Hepatocyte (in vitro differentiated cells): ENCODE data around the gene CDHR3. TPM values are rescaled to one million over a fixed set of nuclear protein-coding genes. Genes with fewer than 3 reads are reported as not detected.

Experiments
- DNase-seq: peaks from one replicate; pipeline ENCODE4 v3.0.0-alpha.2; 2016; ENCODE audit warnings: low spot score
- H2AFZ ChIP-seq: fragments of 200-600 bp; sonication (generic); 2 replicates; pipeline ENCODE4 v1.6.0; 2016; ENCODE audit warnings: antibody characterized with exemption, mild to moderate bottlenecking
- H3K27ac ChIP-seq: fragments of 200-600 bp; sonication (generic); 2 replicates; pipeline ENCODE4 v1.5.1; 2016; ENCODE audit warnings: mild to moderate bottlenecking
- H3K27me3 ChIP-seq: fragments of 200-600 bp; sonication (generic); 2 replicates; pipeline ENCODE4 v1.6.1; 2016
- H3K36me3 ChIP-seq: fragments of 200-600 bp; sonication (generic); replicated peaks from 2 replicates; pipeline ENCODE4 v1.5.1; 2016; ENCODE audit warnings: low read depth; ENCODE audit not compliant: insufficient read depth
- H3K4me1 ChIP-seq: fragments of 200-600 bp; sonication (generic); 2 replicates; pipeline ENCODE4 v1.5.1; 2016; ENCODE audit warnings: mild to moderate bottlenecking, moderate library complexity; ENCODE audit not compliant: insufficient read depth
- H3K4me2 ChIP-seq: fragments of 200-600 bp; sonication (generic); 2 replicates; pipeline ENCODE4 v1.6.0; 2016
- H3K4me3 ChIP-seq: fragments of 200-600 bp; sonication (generic); 2 replicates; pipeline ENCODE4 v1.5.1; 2016; ENCODE audit warnings: mild to moderate bottlenecking
- H3K79me2 ChIP-seq: fragments of 200-600 bp; sonication (generic); 2 replicates; pipeline ENCODE4 v1.6.0; 2017; ENCODE audit warnings: mild to moderate bottlenecking
- H3K9me2 ChIP-seq: fragments of 200-600 bp; sonication (generic); replicated peaks from 2 replicates; pipeline ENCODE4 v1.6.0; 2017; ENCODE audit warnings: mild to moderate bottlenecking; ENCODE audit not compliant: insufficient read depth
- H3K9me3 ChIP-seq: fragments of 200-600 bp; sonication (generic); 2 replicates; pipeline ENCODE4 v1.5.1; 2016; ENCODE audit warnings: low read depth, mild to moderate bottlenecking
- H4K20me1 ChIP-seq: fragments of 200-600 bp; sonication (generic); 2 replicates; pipeline ENCODE4 v1.6.0; 2016; ENCODE audit warnings: mild to moderate bottlenecking; ENCODE audit not compliant: insufficient read depth, poor library complexity, severe bottlenecking
- CTCF ChIP-seq: fragments of 200-600 bp; sonication (generic); IDR thresholded peaks from 2 replicates; pipeline ENCODE4 v1.5.1; 2016; ENCODE audit warnings: antibody characterized with exemption, mild to moderate bottlenecking; ENCODE audit not compliant: poor library complexity
- EZH2 ChIP-seq: fragments of 200-600 bp; sonication (generic); IDR thresholded peaks from 2 replicates; pipeline ENCODE4 v1.6.1; 2016; ENCODE audit warnings: antibody characterized with exemption, mild to moderate bottlenecking, borderline replicate concordance
- EZH2phosphoT487 ChIP-seq: fragments of 200-600 bp; sonication (generic); IDR thresholded peaks from one replicate; pipeline ENCODE4 v1.6.1; 2018; ENCODE audit warnings: antibody characterized with exemption, mild to moderate bottlenecking, low read depth, moderate library complexity; ENCODE audit not compliant: unreplicated experiment, severe bottlenecking
- WGBS: methylation state at CpG from one replicate; pipeline ENCODE4 v1.1.6; 2016; ENCODE audit warnings: low lambda C conversion rate; ENCODE audit errors: missing lambda C conversion rate; 5-methylcytosine and 5-hydroxymethylcytosine counted together
- polyA plus RNA-seq: library from polyadenylated mRNA; unstranded; fragments of >200 nt; fragmentation: Nextera tagmentation; extraction: Ambion mirVana; gene quantifications from 2 replicates; pipeline ENCODE4 v1.2.1, GENCODE V29; 2016
- total RNA-seq: library from RNA; depleted of rRNA; stranded (reverse); fragments of >200 nt; gene quantifications from 2 replicates; pipeline ENCODE4 v1.2.3, GENCODE V29; 2014

CDHR3 gene
- total and polyA plus RNA-seq, 2 experiments from 2014 or later, result 3.3 to 6.9 TPM

GRCh38 chr7:106045586-106045985, 82.5 kb downstream of the CDHR3 start:
- Histone ChIP-seq H3K9me2 (no peaks in the 10 kb centered on the region), H3K79me2 (no peaks in the 10 kb centered on the region), H3K27me3 (no peaks in the 10 kb centered on the region), H3K4me2 (no peak overlapping the region), H3K27ac (no peak overlapping the region), H2AFZ (no peak overlapping the region), H4K20me1 (no peaks in the 10 kb centered on the region), H3K4me3 (no peak overlapping the region), H3K36me3 (no peaks in the 10 kb centered on the region), H3K9me3 (no peaks in the 10 kb centered on the region), H3K4me1 (peaks cover 5% of the 10 kb centered on the region)
- WGBS, result 94% methylated on average over 1 of the region's 1 CpG
- DNase-seq, result no peak
- TF ChIP-seq EZH2phosphoT487 (no peak), CTCF (no peak), EZH2 (no peak)

- DNase-seq, result no peak
- WGBS, result 78% methylated on average over 5 of the region's 5 CpGs
- Histone ChIP-seq H3K9me3 (no peaks in the 10 kb centered on the region), H3K4me3 (no peak overlapping the region), H3K27me3 (no peaks in the 10 kb centered on the region), H3K4me1 (peaks cover 5% of the 10 kb centered on the region), H3K36me3 (no peaks in the 10 kb centered on the region), H3K9me2 (no peaks in the 10 kb centered on the region), H2AFZ (no peak overlapping the region), H3K79me2 (no peaks in the 10 kb centered on the region), H3K4me2 (no peak overlapping the region), H4K20me1 (no peaks in the 10 kb centered on the region), H3K27ac (no peak overlapping the region)
- TF ChIP-seq CTCF, result no peak
Observed at GRCh38 chr7:106047184-106047583, 84.1 kb downstream of the CDHR3 start.

DNA sequence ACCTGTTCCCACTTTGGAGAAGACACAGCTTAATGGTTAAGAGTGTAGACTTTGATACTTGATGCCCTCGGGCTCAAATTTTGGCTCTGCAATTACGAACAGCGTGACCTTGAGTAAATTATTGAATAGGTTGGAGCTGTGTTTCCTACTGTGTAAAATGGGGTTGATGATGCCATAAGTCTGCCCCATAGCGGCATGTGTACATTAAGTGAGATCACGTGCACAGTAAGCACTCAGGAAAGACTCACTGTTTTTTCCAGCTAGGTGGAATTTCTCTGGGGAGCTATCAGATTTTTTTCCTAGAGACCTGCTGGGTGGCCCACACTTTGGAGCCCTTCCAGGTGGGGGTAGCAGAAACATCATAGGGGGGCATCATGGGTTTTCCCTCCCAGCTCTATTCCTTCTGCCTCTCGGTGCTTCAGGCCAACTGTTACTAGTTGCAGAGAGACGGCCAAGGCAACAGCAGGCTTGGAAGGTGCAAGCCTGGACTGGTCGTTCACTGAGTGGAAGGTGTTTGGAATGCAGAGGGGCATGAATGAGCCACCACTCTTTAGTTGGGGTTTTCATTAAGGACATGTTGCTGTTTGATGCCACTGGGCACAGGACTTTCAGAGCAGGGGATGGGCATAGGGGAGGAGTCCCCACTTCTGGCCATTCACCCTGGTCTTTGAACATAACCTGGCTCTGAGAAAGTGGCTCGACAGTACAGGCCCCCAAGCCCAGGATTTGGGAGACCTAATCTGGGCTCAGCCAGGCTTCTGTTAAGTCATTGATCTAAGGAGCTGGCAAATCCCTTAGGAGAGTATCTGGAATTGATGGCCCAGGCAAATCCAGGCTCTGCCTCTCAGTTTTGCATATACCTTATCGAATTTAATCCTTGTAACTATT, 85.0 kb downstream of the CDHR3 start:
- Histone ChIP-seq H3K4me2 (no peak overlapping the region), H2AFZ (no peak overlapping the region), H3K27ac (no peak overlapping the region), H3K4me1 (no peaks in the 10 kb centered on the region), H3K9me3 (no peaks in the 10 kb centered on the region), H3K4me3 (no peak overlapping the region), H3K36me3 (no peaks in the 10 kb centered on the region), H3K27me3 (no peaks in the 10 kb centered on the region), H3K9me2 (no peaks in the 10 kb centered on the region), H4K20me1 (no peaks in the 10 kb centered on the region), H3K79me2 (no peaks in the 10 kb centered on the region)
- WGBS, result 84% methylated on average over 10 of the region's 10 CpGs
- DNase-seq, result no peak
- no peak for TF ChIP-seq CTCF
- TF ChIP-seq EZH2, result no peak
- TF ChIP-seq EZH2phosphoT487, result no peak
